NT2/D1 (cell line): Measurements from ENCODE around the gene NSUN2.

Source experiments
- SUZ12 ChIP-seq: IDR thresholded peaks from 2 replicates; pipeline ENCODE4 v1.6.1; 2011; ENCODE audit not compliant: insufficient read length, insufficient read depth; ENCODE audit errors: extremely low read depth
- YY1 ChIP-seq: IDR thresholded peaks from 2 replicates; pipeline ENCODE4 v1.6.1; 2011; ENCODE audit not compliant: insufficient read length, insufficient read depth
- ZNF274 ChIP-seq: IDR thresholded peaks from 2 replicates; pipeline ENCODE4 v1.6.1; 2011; ENCODE audit warnings: mild to moderate bottlenecking, low read depth, low read length

DNA sequence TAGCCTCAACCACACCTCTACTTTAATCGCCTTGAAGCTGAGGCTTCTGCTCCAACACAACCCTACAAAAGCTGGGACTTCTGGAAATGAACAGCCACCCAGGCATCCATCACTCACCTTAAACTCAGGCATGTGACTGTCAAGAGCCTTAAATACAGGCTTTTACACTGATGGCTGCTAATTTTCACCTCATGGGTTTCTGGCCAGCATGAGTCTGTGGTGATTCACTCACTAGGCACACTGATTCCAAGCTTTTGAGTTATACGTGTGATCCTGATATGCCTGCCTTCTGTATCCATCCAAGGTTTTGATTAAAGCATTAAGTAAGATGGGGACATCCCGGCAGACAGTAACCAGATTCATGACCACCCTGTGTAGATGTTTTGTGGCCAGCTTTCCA lies 8.9 kb downstream of the NSUN2 start:
- TF ChIP-seq ZNF274 (no peak), YY1 (no peak), SUZ12 (no peak)
